K562 (cell line): ENCODE results near the gene TCF19. TPM values are rescaled to one million over a fixed set of nuclear protein-coding genes. Genes with fewer than 3 reads are reported as not detected.

ENCODE experiments used
- ATAC-seq: fragments of 200-7000 bp; cut with Tn5 transposase; 3 replicates; pipeline ENCODE4 v1.9.1; 2020; ENCODE audit warnings: moderate library complexity
- BruUV-seq: library from RNA; stranded (reverse); fragments of 400-500 nt; replicated peaks from 2 replicates; lab custom pipeline; 2021; lab: Mats Ljungman, UMichigan
- CTCF ChIA-PET: fragments of 300-600 bp; formaldehyde crosslinking; extraction: SDS; loops from one replicate; lab custom pipeline; 2021; ENCODE audit warnings: low intra/inter-chr PET ratio; lab: Yijun Ruan, JAX
- POLR2A ChIA-PET: fragments of 300-600, 350-650 bp; sonication (Branson Sonifier 250); formaldehyde crosslinking; extraction: SDS; loops from one replicate; lab custom pipeline; 2021; ENCODE audit warnings: antibody characterized with exemption, inconsistent platforms; lab: Yijun Ruan, JAX
- DNase-seq, 4 experiments: peaks; one replicate each; pipeline versions ENCODE4 v3.0.0 to v3.0.0-alpha.2; 2011 to 2018; ENCODE audit warnings: low spot score in 3 of 4, mixed read lengths in 3 of 4; ENCODE audit errors: extremely low read depth in 1 of 4
- FAIRE-seq: peaks from 2 replicates; lab custom pipeline; 2011; peaks lifted over from hg19 to GRCh38; lab: Jason Lieb, UNC
- H2AFZ ChIP-seq: 2 replicates; pipeline ENCODE4 v1.6.0; 2011; ENCODE audit warnings: low read depth, low read length, control low read depth, inconsistent platforms
- H3K27ac ChIP-seq: fragments of 200-600 bp; 3 replicates; pipeline ENCODE4 v1.8.0; 2011; ENCODE audit warnings: low read depth, mild to moderate bottlenecking, control low read depth, inconsistent platforms, low read length, moderate library complexity, mixed read lengths; ENCODE audit errors: extremely low read depth
- H3K27me3 ChIP-seq, 2 experiments: fragments of 300-600 bp in 1 of 2; 2 replicates in 1 of 2; 3 replicates in 1 of 2; pipeline versions ENCODE4 v1.6.0 to v1.8.0; 2011; ENCODE audit warnings: inconsistent platforms in 2 of 2, low read length in 2 of 2, mild to moderate bottlenecking in 1 of 2, mixed read lengths in 1 of 2, moderate library complexity in 1 of 2; ENCODE audit not compliant: control insufficient read depth in 2 of 2, insufficient read depth in 2 of 2
- H3K36me3 ChIP-seq: fragments of 300-600 bp; 3 replicates; pipeline ENCODE4 v1.8.0; 2011; ENCODE audit warnings: mild to moderate bottlenecking, low read length, inconsistent platforms; ENCODE audit not compliant: control insufficient read depth, insufficient read depth
- H3K4me1 ChIP-seq, 2 experiments: fragments of 200-600 bp in 1 of 2; replicated peaks in 1 of 2; 2 replicates in 1 of 2; 3 replicates in 1 of 2; pipeline versions ENCODE4 v1.5.1 to v1.8.0; 2011; ENCODE audit warnings: inconsistent platforms in 2 of 2, low read length in 2 of 2, mild to moderate bottlenecking in 1 of 2, mixed read lengths in 1 of 2, moderate library complexity in 1 of 2; ENCODE audit not compliant: control insufficient read depth in 2 of 2, insufficient read depth in 2 of 2
- H3K4me2 ChIP-seq: 2 replicates; pipeline ENCODE4 v1.6.1; 2011; ENCODE audit warnings: low read length, control low read depth, inconsistent platforms, mixed read lengths; ENCODE audit not compliant: insufficient read depth
- H3K4me3 ChIP-seq: fragments of 200-600 bp; sonication (generic), shearing (Covaris generic); 2 replicates; pipeline ENCODE4 v1.5.1; 2016; ENCODE audit warnings: control low read depth, inconsistent platforms
- H3K79me2 ChIP-seq: fragments of 200-600 bp; 3 replicates; pipeline ENCODE4 v1.8.0; 2011; ENCODE audit warnings: low read length, inconsistent platforms; ENCODE audit not compliant: control insufficient read depth, insufficient read depth
- H3K9ac ChIP-seq, 2 experiments: 2 replicates each; pipeline versions ENCODE4 v1.6.0 to v1.6.1; 2011; ENCODE audit warnings: low read depth in 2 of 2, low read length in 2 of 2, control low read depth in 1 of 2, inconsistent platforms in 1 of 2, mild to moderate bottlenecking in 1 of 2, mixed read lengths in 1 of 2; ENCODE audit not compliant: insufficient read depth in 1 of 2
- H3K9me1 ChIP-seq: one replicate; pipeline ENCODE4 v1.6.0; 2011; ENCODE audit warnings: inconsistent platforms, mild to moderate bottlenecking, low read length, moderate library complexity; ENCODE audit not compliant: control insufficient read depth, insufficient read depth
- H3K9me3 ChIP-seq: replicated peaks from 2 replicates; pipeline ENCODE4 v1.5.1; 2011; ENCODE audit warnings: low read depth, low read length, inconsistent platforms; ENCODE audit not compliant: control insufficient read depth, insufficient read depth
- H4K20me1 ChIP-seq: replicated peaks from 2 replicates; pipeline ENCODE4 v1.6.1; 2011; ENCODE audit warnings: low read length, inconsistent platforms, mixed read lengths; ENCODE audit not compliant: control insufficient read depth, insufficient read depth
- ATF1 ChIP-seq, 2 experiments: fragments of 450-650 bp in 1 of 2; IDR thresholded peaks; 2 replicates each; pipeline ENCODE4 v1.6.1; 2016; ENCODE audit warnings: missing compliant biosample characterization in 1 of 2, missing genetic modification characterization in 1 of 2
- ESRRA ChIP-seq: fragments of 450-650 bp; IDR thresholded peaks from 2 replicates; pipeline ENCODE4 v1.6.1; 2014; ENCODE audit warnings: low read depth, mild to moderate bottlenecking, moderate library complexity, borderline replicate concordance
- FOSL1 ChIP-seq: fragments of 200-800 bp; sonication (Bioruptor generic); conservative IDR thresholded peaks from 2 replicates; pipeline ENCODE4 v1.6.1; 2016; ENCODE audit warnings: missing genetic modification characterization, missing compliant biosample characterization
- JUN ChIP-seq, 2 experiments: sonication (generic) in 1 of 2; formaldehyde crosslinking in 1 of 2; IDR thresholded peaks; 2 replicates each; pipeline versions ENCODE4 v1.6.1 to v1.8.0; 2012 to 2022; ENCODE audit warnings: borderline replicate concordance in 2 of 2, mild to moderate bottlenecking in 2 of 2, improper control_type of control experiment in 1 of 2, low read depth in 1 of 2, low read length in 1 of 2, missing genetic modification reagents in 1 of 2
- KLF6 ChIP-seq: fragments of 250-450 bp; sonication (Bioruptor Pico); IDR thresholded peaks from 2 replicates; pipeline ENCODE4 v1.4.0; 2020; ENCODE audit warnings: mild to moderate bottlenecking, moderate library complexity, borderline replicate concordance
- NFIC ChIP-seq: fragments of 450-650 bp; IDR thresholded peaks from 2 replicates; pipeline ENCODE4 v1.6.1; 2017; ENCODE audit warnings: mild to moderate bottlenecking, inconsistent platforms
- NFYB ChIP-seq: IDR thresholded peaks from 2 replicates; pipeline ENCODE4 v1.6.1; 2011; ENCODE audit warnings: mild to moderate bottlenecking, moderate library complexity; ENCODE audit not compliant: insufficient read length; ENCODE audit errors: extremely low read depth
- PHF20 ChIP-seq: fragments of 450-650 bp; IDR thresholded peaks from 2 replicates; pipeline ENCODE4 v1.6.1; 2018; ENCODE audit not compliant: partially characterized antibody
- RBFOX2 ChIP-seq: fragments of 200-400 bp; formaldehyde crosslinking; IDR thresholded peaks from 2 replicates; pipeline ENCODE4 v1.6.1; 2017; ENCODE audit warnings: low read depth, mild to moderate bottlenecking, low read length, moderate library complexity
- WGBS: fragments of 100-300 bp; shearing (Covaris generic); methylation state at CpG from one replicate; pipeline ENCODE4 v1.1.6; 2016; ENCODE audit warnings: low coverage, mixed read lengths; ENCODE audit not compliant: insufficient coverage; ENCODE audit errors: missing lambda C conversion rate; 5-methylcytosine and 5-hydroxymethylcytosine counted together
- in situ Hi-C: fragments of 300-500 bp; cut with MboI; formaldehyde crosslinking; loops from 4 replicates; pipeline ENCODE4 v1.15.0; 2018; ENCODE audit warnings: inconsistent platforms, mixed read lengths
- intact Hi-C: fragments of 100-400 bp; cut with micrococcal nuclease; formaldehyde crosslinking; loops from 2 replicates; pipeline ENCODE4 v1.14.2; 2022
- polyA plus RNA-seq, 8 experiments: library from polyadenylated mRNA; depleted of rRNA in 4 of 8; stranded (reverse) in 5 of 8; unstranded in 3 of 8; fragments of >200 nt; fragmentation: Nextera tagmentation in 2 of 8; fragmentation: Illumina TruSeq in 1 of 8; extraction: Ambion mirVana in 2 of 8; extraction: Trizol in 1 of 8; gene quantifications; 2 replicates each; pipeline versions ENCODE4 v1.2.1 to v1.2.3, GENCODE V29; 2011 to 2014; ENCODE audit warnings: inconsistent platforms in 1 of 8, missing spikeins in 1 of 8
- total RNA-seq, 7 experiments: library from RNA; depleted of rRNA in 6 of 7; stranded (reverse); fragments of >200 nt in 6 of 7; fragmentation: Illumina TruSeq in 2 of 7; extraction: Trizol in 2 of 7; gene quantifications; 2 replicates each; pipeline versions ENCODE4 v1.2.1 to v1.2.3, GENCODE V29; 2011 to 2021; ENCODE audit warnings: low replicate concordance in 1 of 7
- TF ChIP-seq, protein P1 (sequence below): sonication (generic); formaldehyde crosslinking; IDR thresholded peaks from 2 replicates; pipeline ENCODE4 v1.8.0; 2022; ENCODE audit warnings: missing genetic modification reagents, mild to moderate bottlenecking, borderline replicate concordance
- TF ChIP-seq, protein P2 (sequence below), 2 experiments: fragments of 450-650 bp in 1 of 2; sonication (generic) in 1 of 2; formaldehyde crosslinking in 1 of 2; IDR thresholded peaks in 1 of 2; conservative IDR thresholded peaks in 1 of 2; 2 replicates each; pipeline versions ENCODE4 v1.6.1 to v1.8.1; 2016 to 2023; ENCODE audit warnings: mild to moderate bottlenecking in 2 of 2, moderate library complexity in 2 of 2, inconsistent platforms in 1 of 2, missing genetic modification reagents in 1 of 2

Gene TCF19
- total and polyA plus RNA-seq, 9 of the 15 experiments (the other 6 are each of a cell fraction or from before 2014, with no cell fraction given) = 4.2 to 42.5 (median 25.7) TPM

DNA sequence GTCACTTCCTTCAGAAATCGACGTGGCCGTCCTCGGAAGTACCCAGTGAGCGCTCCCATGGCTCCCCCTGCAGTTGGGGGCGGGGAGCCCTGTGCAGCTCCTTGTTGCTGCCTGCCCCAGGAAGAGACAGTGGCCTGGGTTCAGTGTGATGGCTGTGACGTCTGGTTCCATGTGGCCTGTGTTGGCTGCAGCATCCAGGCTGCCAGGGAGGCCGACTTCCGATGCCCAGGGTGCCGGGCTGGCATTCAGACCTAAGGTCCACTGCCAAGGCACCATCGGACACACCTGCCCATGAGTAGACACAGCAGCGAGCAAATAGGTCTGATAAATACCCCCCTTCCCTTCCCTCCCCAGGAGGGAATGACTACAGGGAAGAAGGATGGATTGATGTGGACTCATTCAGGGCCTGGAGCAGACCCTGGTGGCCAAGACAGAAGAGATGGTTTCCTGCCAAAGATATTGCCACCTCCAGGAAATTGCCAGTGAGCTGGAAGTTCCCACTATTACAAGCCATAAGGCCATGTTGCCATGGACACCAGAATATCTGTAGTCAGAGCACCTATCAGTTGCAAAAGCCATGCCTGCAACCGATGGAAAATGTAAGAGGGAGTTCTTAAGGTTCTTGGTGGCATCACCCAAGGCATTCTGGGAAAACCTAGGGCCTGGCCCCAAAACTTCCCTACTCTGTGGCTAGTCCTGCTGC is 4.2 kb downstream of the TCF19 start:
- in situ Hi-C loops = no loop called here
- Histone ChIP-seq H3K9me3 (no peaks in the 10 kb centered on the region), H3K4me2 (no peak overlapping the region), H4K20me1 (no peaks in the 10 kb centered on the region; the same call in 1 of the 2 replicates), H3K9me1 (no peaks in the 10 kb centered on the region), H3K36me3 (peaks cover 21% of the 10 kb centered on the region; the same call in 2 of the 3 replicates), H3K27me3 (no peaks in the 10 kb centered on the region), H2AFZ (no peak overlapping the region), H3K79me2 (peaks cover 16% of the 10 kb centered on the region; the same call in 2 of the 3 replicates), H3K9ac (peak overlapping the region in 1 of 2 experiments; percentile 65; a peak in 1 of 4 replicates), H3K4me1 (peaks cover 10 to 18% of the 10 kb centered on the region in 2 experiments; a peak in 4 of 5 replicates), H3K27ac (no peak overlapping the region), H3K4me3 (no peak overlapping the region)
- DNase-seq (no peak), ATAC-seq (no peak), FAIRE-seq (no peak)
- POLR2A ChIA-PET = interaction anchor here (0.6 to 1.1 kb wide), 4 partner anchors 10 to 1457 kb away, joined by 3 to 5 read pairs (median 3); no protein-coding TSS in a partner anchor
- CTCF ChIA-PET = no interaction called here
- no TSS peak for BruUV-seq
- TF ChIP-seq RBFOX2 (peak; percentile 33; the same call in 1 of the 2 replicates), JUN (IDR thresholded peaks at IDR 0.05; ENCODE audit: borderline replicate concordance, low read depth, low read length) (no peak), JUN (CRISPR knock-in tag; IDR thresholded peaks at IDR 0.05; ENCODE audit: borderline replicate concordance) (no peak)
- 80% methylated on average over 13 of the region's 13 CpGs for WGBS
- intact Hi-C loops = no loop called here

DNA sequence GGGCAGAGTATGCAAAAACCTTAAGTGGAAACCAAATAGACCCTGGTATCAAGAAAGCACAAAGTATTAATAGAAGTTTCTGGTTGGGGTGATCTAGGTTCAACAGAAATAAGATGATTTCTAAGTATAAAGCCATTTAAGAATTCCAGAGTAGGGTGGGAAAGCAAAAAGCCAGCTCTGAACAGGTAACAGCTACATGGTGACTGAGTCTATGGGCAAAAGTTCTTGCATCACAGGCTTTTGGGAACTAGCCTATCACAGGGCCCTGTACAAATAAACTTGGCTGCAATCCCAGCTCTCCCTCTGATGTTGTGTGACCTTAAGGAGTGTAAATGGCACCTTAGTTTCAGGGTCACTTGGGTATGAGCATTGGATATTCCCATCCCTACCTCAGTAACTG is 5.5 kb downstream of the TCF19 start:
- Histone ChIP-seq H3K9ac (no peak overlapping the region), H2AFZ (no peak overlapping the region), H3K4me1 (peaks cover 10 to 15% of the 10 kb centered on the region in 2 experiments; a peak in 4 of 5 replicates), H3K36me3 (peaks cover 21% of the 10 kb centered on the region; the same call in 2 of the 3 replicates), H3K4me3 (no peak overlapping the region), H3K4me2 (no peak overlapping the region), H3K9me3 (no peaks in the 10 kb centered on the region), H3K27ac (no peak overlapping the region), H3K9me1 (no peaks in the 10 kb centered on the region), H3K79me2 (peaks cover 12% of the 10 kb centered on the region; the same call in 2 of the 3 replicates), H4K20me1 (no peaks in the 10 kb centered on the region; the same call in 1 of the 2 replicates), H3K27me3 (no peaks in the 10 kb centered on the region)
- peak; percentile 64 for ATAC-seq
- peak in 1 of 4 experiments; percentile 35 for DNase-seq
- in situ Hi-C loops = no loop called here
- CTCF ChIA-PET = no interaction called here
- intact Hi-C loops = no loop called here
- no peak for FAIRE-seq
- POLR2A ChIA-PET = interaction anchor here (0.7 to 1.0 kb wide), 2 partner anchors 31 to 33 kb away, joined by 3 read pairs; no protein-coding TSS in a partner anchor
- no TSS peak for BruUV-seq
- TF ChIP-seq, protein P1, sequence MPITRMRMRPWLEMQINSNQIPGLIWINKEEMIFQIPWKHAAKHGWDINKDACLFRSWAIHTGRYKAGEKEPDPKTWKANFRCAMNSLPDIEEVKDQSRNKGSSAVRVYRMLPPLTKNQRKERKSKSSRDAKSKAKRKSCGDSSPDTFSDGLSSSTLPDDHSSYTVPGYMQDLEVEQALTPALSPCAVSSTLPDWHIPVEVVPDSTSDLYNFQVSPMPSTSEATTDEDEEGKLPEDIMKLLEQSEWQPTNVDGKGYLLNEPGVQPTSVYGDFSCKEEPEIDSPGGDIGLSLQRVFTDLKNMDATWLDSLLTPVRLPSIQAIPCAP = no peak
- no peak for TF ChIP-seq ATF1 (CRISPR knock-in tag; IDR thresholded peaks at IDR 0.05)
- no peak for TF ChIP-seq ATF1 (tag; IDR thresholded peaks at IDR 0.05)
- TF ChIP-seq KLF6 (CRISPR knock-in tag) = no peak
- no peak for TF ChIP-seq PHF20
- TF ChIP-seq, protein P2, sequence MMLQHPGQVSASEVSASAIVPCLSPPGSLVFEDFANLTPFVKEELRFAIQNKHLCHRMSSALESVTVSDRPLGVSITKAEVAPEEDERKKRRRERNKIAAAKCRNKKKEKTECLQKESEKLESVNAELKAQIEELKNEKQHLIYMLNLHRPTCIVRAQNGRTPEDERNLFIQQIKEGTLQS (IDR thresholded peaks at IDR 0.05) = peak; percentile 51
- TF ChIP-seq, protein P2 (CRISPR knock-in tag; conservative IDR thresholded peaks at IDR 0.05) = no peak
- TF ChIP-seq FOSL1 (tag) = 0 out of 2 replicates have a peak, but pooled peaks have one; percentile 14
- 0 out of 2 replicates have a peak, but pooled peaks have one; percentile 27 for TF ChIP-seq ESRRA
- TF ChIP-seq NFYB = peak; percentile 36
- TF ChIP-seq NFIC = peak; percentile 57; the same call in 1 of the 2 replicates
